HuH-7 (cell line): Measurements from ENCODE around the gene BRINP2.

Experiments used
- DNase-seq: peaks from one replicate; pipeline ENCODE4 v3.0.0; 2011; ENCODE audit warnings: low spot score

The BRINP2 gene, protein sequence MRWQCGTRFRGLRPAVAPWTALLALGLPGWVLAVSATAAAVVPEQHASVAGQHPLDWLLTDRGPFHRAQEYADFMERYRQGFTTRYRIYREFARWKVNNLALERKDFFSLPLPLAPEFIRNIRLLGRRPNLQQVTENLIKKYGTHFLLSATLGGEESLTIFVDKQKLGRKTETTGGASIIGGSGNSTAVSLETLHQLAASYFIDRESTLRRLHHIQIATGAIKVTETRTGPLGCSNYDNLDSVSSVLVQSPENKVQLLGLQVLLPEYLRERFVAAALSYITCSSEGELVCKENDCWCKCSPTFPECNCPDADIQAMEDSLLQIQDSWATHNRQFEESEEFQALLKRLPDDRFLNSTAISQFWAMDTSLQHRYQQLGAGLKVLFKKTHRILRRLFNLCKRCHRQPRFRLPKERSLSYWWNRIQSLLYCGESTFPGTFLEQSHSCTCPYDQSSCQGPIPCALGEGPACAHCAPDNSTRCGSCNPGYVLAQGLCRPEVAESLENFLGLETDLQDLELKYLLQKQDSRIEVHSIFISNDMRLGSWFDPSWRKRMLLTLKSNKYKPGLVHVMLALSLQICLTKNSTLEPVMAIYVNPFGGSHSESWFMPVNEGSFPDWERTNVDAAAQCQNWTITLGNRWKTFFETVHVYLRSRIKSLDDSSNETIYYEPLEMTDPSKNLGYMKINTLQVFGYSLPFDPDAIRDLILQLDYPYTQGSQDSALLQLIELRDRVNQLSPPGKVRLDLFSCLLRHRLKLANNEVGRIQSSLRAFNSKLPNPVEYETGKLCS

GRCh38 chr1:177170756-177171535, at the start of gene BRINP2:
TSS of gene BRINP2 (plus strand) at chr1:177170958. CDS start at chr1:177229877, 58,919 bp downstream.
- no peak for DNase-seq

GRCh38 chr1:177122461-177123251, 48.1 kb upstream of the BRINP2 start:
- no peak for DNase-seq

- DNase-seq = no peak
These were observed 46.0 kb upstream of the BRINP2 start for GRCh38 chr1:177124577-177125278.

DNA sequence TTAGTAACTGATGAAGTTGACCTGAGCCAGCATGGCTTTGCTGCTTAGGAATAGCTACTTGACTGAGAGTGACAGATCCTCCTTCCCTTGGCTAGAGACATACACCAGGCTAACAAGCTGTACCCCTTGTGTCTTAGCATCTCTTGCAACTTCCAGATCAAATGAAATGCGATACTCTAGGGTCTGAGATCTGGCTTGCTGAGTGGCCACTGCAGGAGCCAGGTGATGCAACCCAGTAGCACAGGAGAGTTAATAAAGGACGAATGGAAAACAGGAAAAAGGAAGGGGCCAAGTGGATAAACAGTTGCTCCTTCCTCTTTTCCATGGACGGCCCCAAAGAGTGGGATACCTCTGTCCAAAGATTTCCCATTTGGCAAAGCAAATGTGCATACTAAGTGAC, 44.5 kb upstream of the BRINP2 start:
- no peak for DNase-seq

- DNase-seq = no peak
These were observed 42.0 kb upstream of the BRINP2 start for GRCh38 chr1:177128665-177129281.

DNA sequence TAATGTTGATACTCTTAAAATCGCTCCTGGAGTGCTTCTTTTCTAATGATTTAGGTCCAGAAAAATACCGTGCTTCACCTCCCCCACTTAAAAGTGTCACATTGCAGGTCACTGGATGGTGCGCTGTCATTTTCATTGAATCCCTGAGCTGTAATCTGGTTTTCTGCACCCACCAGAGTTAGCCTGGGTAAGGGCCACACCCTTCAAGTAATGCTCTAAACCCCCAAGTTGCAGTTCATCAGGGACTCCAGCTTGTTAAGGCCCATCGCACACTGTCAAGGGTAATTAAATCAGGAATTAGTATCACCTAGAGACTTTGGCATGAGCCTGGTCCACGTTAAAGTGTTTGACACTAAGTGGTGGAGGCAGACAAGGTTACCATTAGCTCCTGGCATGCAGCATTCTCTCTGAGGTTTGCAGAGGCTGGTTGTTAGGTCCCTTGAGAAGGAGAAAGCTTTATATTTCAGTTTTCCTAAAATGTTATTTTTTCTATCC, 40.3 kb upstream of the BRINP2 start:
- DNase-seq = no peak

DNA sequence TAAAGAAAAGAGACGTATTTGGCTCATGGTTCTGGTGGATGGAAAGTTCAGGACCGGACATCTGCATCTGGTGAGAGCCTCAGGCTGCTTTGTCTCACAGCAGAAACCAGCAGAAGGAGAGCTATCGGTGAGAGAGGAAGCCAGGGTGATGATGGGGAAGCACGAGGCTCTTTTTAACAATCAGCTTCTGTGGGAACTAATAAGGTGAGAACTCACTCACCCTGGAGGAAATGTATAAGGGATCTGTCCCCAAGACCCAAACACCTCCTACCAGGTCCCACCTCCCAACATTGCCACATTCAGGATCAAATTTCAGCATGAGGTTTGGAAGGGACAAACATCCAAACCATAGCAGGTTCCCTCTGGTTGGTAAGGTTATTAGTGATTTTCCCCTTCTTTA, 39.0 kb upstream of the BRINP2 start:
- no peak for DNase-seq

- DNase-seq = no peak
These were observed 38.6 kb upstream of the BRINP2 start for GRCh38 chr1:177132141-177132540.

DNA sequence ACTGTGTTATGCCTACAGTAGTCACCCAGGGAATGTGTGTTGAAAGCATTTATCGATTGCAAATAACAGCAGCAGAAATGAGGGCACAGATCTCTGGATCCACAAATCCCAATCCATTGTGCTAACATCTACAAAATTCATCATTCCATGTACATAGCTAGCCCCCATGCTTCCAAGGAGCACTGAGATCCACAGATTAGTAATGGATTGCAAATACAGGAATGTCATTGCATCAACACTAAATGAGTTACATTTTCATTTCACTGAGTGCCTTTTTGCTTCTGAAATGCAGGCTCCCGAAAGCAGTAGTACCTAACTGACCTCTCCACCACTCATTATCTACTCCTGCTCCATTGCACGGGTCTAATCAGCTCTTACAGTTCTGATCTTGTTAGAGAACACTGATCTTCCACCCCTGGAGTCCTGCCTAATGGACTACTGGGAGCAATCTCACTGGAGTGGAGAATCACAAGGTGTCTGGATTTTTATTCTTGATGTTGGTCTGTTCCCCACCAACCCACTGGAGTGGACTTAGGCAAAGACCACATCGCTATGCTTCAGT, 36.7 kb upstream of the BRINP2 start:
- DNase-seq = no peak

DNA sequence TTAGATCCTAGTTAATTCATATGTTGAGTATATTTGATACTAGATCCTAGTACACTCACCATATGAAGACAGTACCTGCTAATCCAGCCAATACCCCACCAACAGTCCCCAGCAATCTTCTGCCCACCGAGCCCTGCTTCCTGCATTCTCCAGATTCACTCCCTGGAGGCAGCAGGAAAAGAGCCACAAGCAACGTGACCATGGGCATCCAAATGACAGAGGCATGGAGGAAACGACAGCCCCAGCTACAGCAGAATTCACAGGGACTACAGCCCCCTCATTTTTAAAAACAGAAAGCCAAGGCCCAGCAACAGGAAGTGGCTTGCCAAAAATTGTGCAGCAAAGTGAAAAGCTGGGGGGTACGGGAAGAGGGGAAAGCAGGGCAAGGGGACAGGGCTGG, 35.5 kb upstream of the BRINP2 start:
- DNase-seq = no peak

DNA sequence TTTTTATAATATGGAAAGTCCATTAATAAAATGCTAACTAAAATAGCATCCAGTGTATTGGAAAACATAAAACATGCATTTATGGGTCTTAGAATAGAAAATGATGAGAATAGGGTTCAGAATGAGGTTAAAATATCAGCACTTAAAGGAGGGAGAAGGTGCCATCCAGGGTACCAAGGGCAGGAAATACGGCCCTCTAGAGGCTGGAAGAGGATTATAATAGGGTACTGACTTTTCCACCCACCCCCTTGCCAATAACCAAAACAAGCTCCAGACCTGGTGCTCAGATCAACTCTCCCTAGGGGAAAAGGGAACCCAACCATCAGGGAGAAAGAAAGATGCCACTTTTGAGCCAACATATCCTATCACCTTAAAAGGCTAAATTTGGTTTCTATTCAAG, 32.9 kb upstream of the BRINP2 start:
- DNase-seq = no peak

DNA sequence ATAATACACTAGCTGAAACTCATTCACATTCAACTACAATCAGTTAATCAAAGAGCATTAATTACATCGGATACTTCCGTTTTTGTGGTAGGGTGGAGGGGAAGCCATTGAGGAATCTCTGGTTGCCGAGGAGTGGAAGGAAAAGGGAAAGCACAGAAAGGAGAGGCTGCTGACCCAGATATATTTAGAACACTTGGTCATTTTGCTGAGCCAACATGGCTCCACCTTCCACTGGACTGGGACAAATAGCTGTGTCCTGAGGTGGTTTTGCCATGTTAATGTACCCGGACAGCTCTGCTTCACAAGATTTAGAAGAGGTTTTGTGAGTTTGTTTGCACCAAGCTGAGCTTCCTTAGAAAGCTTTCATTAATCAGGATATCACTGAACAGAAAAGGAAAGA, 32.4 kb upstream of the BRINP2 start:
- DNase-seq = no peak

GRCh38 chr1:177142010-177142409, 28.7 kb upstream of the BRINP2 start:
- no peak for DNase-seq

- no peak for DNase-seq
These were observed 27.9 kb upstream of the BRINP2 start for GRCh38 chr1:177142791-177143271.

DNA sequence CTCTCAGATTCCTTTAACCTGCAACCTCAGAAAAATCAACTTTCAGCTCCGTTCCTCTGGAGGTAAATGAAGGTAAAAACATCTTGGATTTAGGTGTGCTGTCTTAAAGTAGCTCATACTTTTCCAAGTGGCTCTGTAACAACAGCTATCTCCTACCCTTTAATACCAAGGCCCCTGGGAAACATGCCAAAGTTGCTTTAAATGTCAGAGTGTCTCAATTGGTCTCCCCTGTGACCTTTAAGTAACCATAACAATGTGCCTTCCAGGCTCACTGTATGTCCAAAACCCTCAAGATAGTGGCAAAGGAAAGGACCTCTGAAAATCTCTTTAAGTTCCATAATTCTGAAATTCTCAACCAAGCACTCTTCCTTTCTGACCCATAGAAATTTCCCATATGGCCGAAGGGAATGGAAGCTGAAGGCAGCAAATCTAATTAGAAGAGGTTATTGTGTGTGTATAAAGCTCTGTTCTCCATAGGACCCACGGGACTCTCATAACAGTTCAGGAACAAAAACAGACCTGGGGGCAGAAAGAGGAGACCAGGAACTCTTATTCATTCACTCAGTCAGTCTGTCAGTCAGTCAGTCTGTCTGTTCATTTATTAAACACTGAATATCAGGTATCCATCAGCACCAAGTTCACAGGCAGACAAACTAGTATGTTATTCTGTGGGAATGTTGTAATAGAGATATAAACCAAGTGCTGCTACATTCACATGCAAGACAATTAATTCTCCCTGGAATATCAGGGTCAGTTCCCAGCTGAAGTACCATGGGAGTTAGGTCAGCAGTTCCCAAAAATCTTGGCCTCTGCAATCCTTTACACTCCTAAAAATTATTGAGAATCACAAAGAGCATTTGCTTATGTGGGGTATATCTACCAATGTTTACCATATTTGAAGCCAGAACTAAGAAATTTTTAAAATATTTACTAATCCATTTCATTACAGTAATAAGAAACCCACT, 25.4 kb upstream of the BRINP2 start:
- DNase-seq = no peak

DNA sequence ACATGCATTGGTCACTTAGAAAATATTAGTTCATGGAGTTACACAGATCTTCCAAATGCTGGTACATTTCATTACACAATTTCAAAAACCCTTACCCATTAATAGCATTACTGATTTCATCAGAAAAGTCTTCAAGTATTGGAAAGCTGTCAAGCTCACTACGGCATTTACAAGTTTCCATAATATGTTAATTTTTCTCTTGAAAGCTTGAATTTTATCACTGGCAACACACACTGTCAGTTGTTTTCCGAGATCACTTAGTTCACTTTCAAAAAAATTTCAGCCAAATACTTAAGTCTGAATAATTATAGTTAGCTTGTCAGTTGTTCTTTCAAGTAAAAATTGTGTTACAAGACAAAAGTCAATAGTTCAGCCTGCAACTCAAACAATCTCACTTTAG, 24.3 kb upstream of the BRINP2 start:
- DNase-seq = no peak

DNA sequence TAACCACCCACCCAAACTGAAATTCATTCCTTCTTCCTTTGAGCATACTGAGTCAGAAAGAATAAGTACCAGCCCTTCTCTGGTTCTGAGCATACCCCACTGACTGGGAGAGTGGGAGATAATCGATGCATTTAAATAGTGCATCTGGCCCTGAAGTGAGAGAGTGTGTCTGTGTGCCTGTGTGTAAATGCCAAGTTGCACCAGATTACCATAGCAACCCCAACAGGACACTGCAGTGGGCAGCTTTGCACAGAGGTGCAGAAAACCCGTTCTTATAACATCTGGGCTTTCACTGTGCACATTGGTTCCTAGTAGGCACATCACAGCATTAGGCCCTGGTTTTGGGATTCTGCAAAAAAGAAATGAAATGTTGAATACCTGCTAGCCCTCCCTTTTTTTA, 8.5 kb upstream of the BRINP2 start:
- DNase-seq = no peak

DNA sequence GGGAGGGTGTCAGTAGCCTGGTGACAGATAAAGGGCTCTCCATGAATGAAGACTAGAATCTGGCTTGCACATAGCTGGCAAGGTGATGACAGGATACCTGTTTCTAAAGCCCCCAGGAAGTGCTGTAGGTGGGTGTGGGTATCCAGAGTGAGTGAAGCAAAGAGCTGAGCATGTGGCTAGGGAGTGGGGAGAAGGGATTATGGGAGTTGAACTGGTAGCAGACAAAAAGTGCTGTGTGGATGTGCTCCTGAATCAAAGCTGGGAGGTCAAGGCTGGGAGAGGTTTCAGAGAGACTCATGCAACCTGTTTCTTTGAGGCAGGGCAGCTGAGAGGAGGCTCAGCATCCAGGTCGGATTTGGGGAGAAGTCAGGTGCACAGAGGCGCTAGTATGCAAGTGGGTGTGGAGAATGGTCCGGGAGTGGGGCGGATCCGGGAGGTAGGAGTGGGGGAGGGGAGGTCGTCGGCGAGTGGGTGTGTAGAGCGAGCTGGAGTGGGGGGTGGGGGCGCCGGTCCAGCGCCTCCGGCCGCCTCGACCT, 6.8 kb upstream of the BRINP2 start:
- no peak for DNase-seq
